ENCODE measurements around the gene ZNF48.

The ZNF48 gene

GRCh38 chr16:30369938-30370455 lies 25.2 kb upstream of the ZNF48 start:
- Mint-ChIP-seq H3K27me3 (no peaks in the 10 kb centered on the region), H3K4me1 (peaks cover 51% of the 10 kb centered on the region), H3K27ac (peak overlapping the region in 1 of 2 donors; percentile 91), H3K4me3 (peak overlapping the region; percentile 92 to 97), H3K9me3 (no peaks in the 10 kb centered on the region)
- DNase-seq (no peak), ATAC-seq (peak; percentile 3)

- peak within 1 kb of the TSS; percentile 92 to 97 for H3K4me3 Mint-ChIP-seq
- peaks cover 50% of the 10 kb centered on the region for H3K4me1 Mint-ChIP-seq
- no peaks in the 10 kb centered on the region for H3K9me3 Mint-ChIP-seq
- H3K27me3 Mint-ChIP-seq: no peaks in the 10 kb centered on the region
- peak; percentile 89 for ATAC-seq
- DNase-seq: peak; percentile 99
- H3K27ac Mint-ChIP-seq: peak within 1 kb of the TSS; percentile 93 to 98
Measured at GRCh38 chr16:30370456-30371247, 24.6 kb upstream of the ZNF48 start, which contains the start of gene TBC1D10B. TBC1D10B (minus strand) TSS chr16:30370494; CDS start chr16:30370183, 311 bp downstream.

GRCh38 chr16:30371248-30371816 lies 23.9 kb upstream of the ZNF48 start:
- Mint-ChIP-seq H3K27ac (peak overlapping the region; percentile 93 to 94), H3K9me3 (no peaks in the 10 kb centered on the region), H3K27me3 (no peaks in the 10 kb centered on the region), H3K4me3 (peak overlapping the region; percentile 89 to 92), H3K4me1 (peaks cover 55% of the 10 kb centered on the region)
- DNase-seq (no peak), ATAC-seq (no peak)

- DNase-seq (no peak), ATAC-seq (no peak)
- H3K27ac Mint-ChIP-seq: peak overlapping the region; percentile 93 to 94
- no peaks in the 10 kb centered on the region for H3K27me3 Mint-ChIP-seq
- peaks cover 56% of the 10 kb centered on the region for H3K4me1 Mint-ChIP-seq
- H3K9me3 Mint-ChIP-seq: no peaks in the 10 kb centered on the region
- peak overlapping the region; percentile 89 to 92 for H3K4me3 Mint-ChIP-seq
Measured at GRCh38 chr16:30372038-30372712, 23.0 kb upstream of the ZNF48 start.

GRCh38 chr16:30372725-30373124 lies 22.5 kb upstream of the ZNF48 start:
- no peak for DNase-seq
- no peak for ATAC-seq
- H3K9me3 Mint-ChIP-seq: no peaks in the 10 kb centered on the region
- peaks cover 56% of the 10 kb centered on the region for H3K4me1 Mint-ChIP-seq
- no peaks in the 10 kb centered on the region for H3K27me3 Mint-ChIP-seq
- peak overlapping the region; percentile 14 to 50 for H3K4me3 Mint-ChIP-seq
- peak overlapping the region in 1 of 2 donors; percentile 2 for H3K27ac Mint-ChIP-seq

- Mint-ChIP-seq H3K27me3 (no peaks in the 10 kb centered on the region), H3K9me3 (no peaks in the 10 kb centered on the region), H3K4me3 (peak within 1 kb of the TSS in 1 of 2 donors; percentile 6), H3K27ac (peak within 1 kb of the TSS in 1 of 2 donors; percentile 87), H3K4me1 (peaks cover 63% of the 10 kb centered on the region)
- ATAC-seq (no peak), DNase-seq (no peak)
Measured at GRCh38 chr16:30374538-30374937, 20.7 kb upstream of the ZNF48 start, which contains the start of gene MYL11. MYL11 (plus strand) TSS chr16:30374802; CDS start chr16:30374858, 56 bp downstream.

- Mint-ChIP-seq H3K4me3 (peak overlapping the region in 1 of 2 donors; percentile 22), H3K27ac (peak overlapping the region in 1 of 2 donors; percentile 87), H3K4me1 (peaks cover 76% of the 10 kb centered on the region), H3K27me3 (no peaks in the 10 kb centered on the region), H3K9me3 (no peaks in the 10 kb centered on the region)
- no peak for DNase-seq
- ATAC-seq: no peak
Measured at GRCh38 chr16:30375864-30376263, 19.4 kb upstream of the ZNF48 start.

- DNase-seq (no peak), ATAC-seq (no peak)
- Mint-ChIP-seq H3K4me1 (peaks cover 77% of the 10 kb centered on the region), H3K9me3 (no peaks in the 10 kb centered on the region), H3K4me3 (peak overlapping the region in 1 of 2 donors; percentile 100), H3K27ac (peak overlapping the region; percentile 100), H3K27me3 (no peaks in the 10 kb centered on the region)
Measured at GRCh38 chr16:30376461-30376902, 18.7 kb upstream of the ZNF48 start.

- H3K4me1 Mint-ChIP-seq: peaks cover 74% of the 10 kb centered on the region
- H3K4me3 Mint-ChIP-seq: peak overlapping the region; percentile 99 to 100
- peak; percentile 5 for ATAC-seq
- no peaks in the 10 kb centered on the region for H3K27me3 Mint-ChIP-seq
- DNase-seq: no peak
- H3K9me3 Mint-ChIP-seq: no peaks in the 10 kb centered on the region
- H3K27ac Mint-ChIP-seq: peak overlapping the region; percentile 100
Measured at GRCh38 chr16:30377050-30377811, 18.0 kb upstream of the ZNF48 start.

GRCh38 chr16:30377812-30378235 lies 17.4 kb upstream of the ZNF48 start:
- Mint-ChIP-seq H3K4me1 (peaks cover 75% of the 10 kb centered on the region), H3K9me3 (no peaks in the 10 kb centered on the region), H3K27ac (peak overlapping the region; percentile 100), H3K4me3 (peak overlapping the region; percentile 99 to 100), H3K27me3 (no peaks in the 10 kb centered on the region)
- ATAC-seq: peak; percentile 70
- DNase-seq: peak; percentile 86 to 94

- H3K4me1 Mint-ChIP-seq: peaks cover 80% of the 10 kb centered on the region
- peak; percentile 99 for DNase-seq
Measured at GRCh38 chr16:30378236-30379157, 16.7 kb upstream of the ZNF48 start.

GRCh38 chr16:30379158-30379783 lies 15.9 kb upstream of the ZNF48 start:
- Mint-ChIP-seq H3K27me3 (no peaks in the 10 kb centered on the region), H3K27ac (peak overlapping the region; percentile 94 to 100), H3K4me3 (peak overlapping the region; percentile 99 to 100), H3K9me3 (no peaks in the 10 kb centered on the region), H3K4me1 (peaks cover 85% of the 10 kb centered on the region)
- ATAC-seq: no peak
- DNase-seq: no peak

More at GRCh38 chr16:30378236-30379157, 16.7 kb upstream of the ZNF48 start:
- no peaks in the 10 kb centered on the region for H3K27me3 Mint-ChIP-seq
- H3K9me3 Mint-ChIP-seq: no peaks in the 10 kb centered on the region
- H3K4me3 Mint-ChIP-seq: peak overlapping the region; percentile 99 to 100
- ATAC-seq: peak; percentile 89
- H3K27ac Mint-ChIP-seq: peak overlapping the region; percentile 100

- DNase-seq (no peak), ATAC-seq (no peak)
- Mint-ChIP-seq H3K27me3 (no peaks in the 10 kb centered on the region), H3K27ac (peak overlapping the region in 1 of 2 donors; percentile 20), H3K4me3 (peak overlapping the region; percentile 99 to 100), H3K9me3 (no peaks in the 10 kb centered on the region), H3K4me1 (peaks cover 83% of the 10 kb centered on the region)
Measured at GRCh38 chr16:30380072-30380802, 15.0 kb upstream of the ZNF48 start.

Data from stimulated activated naive CD8-positive, alpha-beta T cell treated with anti-CD3 and anti-CD28 coated beads, Interleukin-15, amount 100 ng/mL, for 72 hours (primary cell).